T-helper 17 cell (primary cell): Measurements from ENCODE around the gene ZP3. TPM values are rescaled to one million over a fixed set of nuclear protein-coding genes. Genes with fewer than 3 reads are reported as not detected.
"Not testable (repeated sequence)": the region's sequence is repeated elsewhere in the genome, so short reads cannot be mapped to it uniquely, and the experiment has no call there.

Experiments used
- ATAC-seq: fragments of 150-1000 bp; cut with Tn5 transposase; 2 replicates; pipeline ENCODE4 v1.10.0; 2021; ENCODE audit warnings: mild to moderate bottlenecking, moderate library complexity
- DNase-seq, 3 donors: peaks; one replicate each; pipeline versions ENCODE4 v3.0.0 to v3.0.0-alpha.2; 2020 to 2021
- H3K9me3 ChIP-seq: one replicate; pipeline ENCODE4 v1.7.0; 2013; ENCODE audit warnings: low read length, mild to moderate bottlenecking; ENCODE audit not compliant: control insufficient read depth, poor library complexity, severe bottlenecking
- H3K27ac Mint-ChIP-seq: one replicate; pipeline ENCODE4 v1.8.0; 2022; ENCODE audit warnings: mild to moderate bottlenecking, moderate library complexity, mixed read lengths
- H3K27me3 Mint-ChIP-seq: one replicate; pipeline ENCODE4 v1.8.0; 2022; ENCODE audit warnings: mixed read lengths
- H3K36me3 Mint-ChIP-seq: one replicate; pipeline ENCODE4 v1.8.0; 2022; ENCODE audit warnings: low read depth, mixed read lengths
- H3K4me1 Mint-ChIP-seq: one replicate; pipeline ENCODE4 v1.8.0; 2022; ENCODE audit warnings: mild to moderate bottlenecking, mixed read lengths
- H3K4me3 Mint-ChIP-seq: one replicate; pipeline ENCODE4 v1.8.0; 2022; ENCODE audit warnings: mild to moderate bottlenecking, moderate library complexity, mixed read lengths
- total RNA-seq, 4 donors: library from RNA in 2 of 4; stranded (reverse) in 2 of 4; gene quantifications; one replicate each; pipeline ENCODE4 v1.2.3 and lab custom pipeline; 2022 to 2026

The ZP3 gene
- total RNA-seq, 2 donors from 2014 or later = 6.1 to 9.9 TPM

DNA sequence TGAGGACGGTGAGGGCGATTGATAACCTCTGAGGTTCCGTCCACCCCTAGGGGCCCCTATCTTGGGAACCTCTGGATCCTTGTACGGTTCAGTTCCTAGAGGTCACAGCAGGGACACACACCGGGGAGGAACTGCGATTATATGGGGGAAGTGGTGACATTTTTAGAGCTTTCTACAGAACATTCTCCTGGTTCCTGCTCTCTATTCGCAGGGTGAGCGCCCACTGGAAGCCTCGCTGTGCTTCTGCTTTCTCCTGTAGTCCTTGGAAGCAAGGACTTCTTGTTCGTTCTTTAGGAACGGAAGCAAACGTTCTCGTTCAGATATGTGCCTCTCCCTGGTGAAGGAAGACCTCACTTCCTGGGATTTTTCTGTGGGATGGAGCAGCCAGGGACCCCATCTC is 63.2 kb downstream of the ZP3 start:
- not testable (repeated sequence) for H3K4me1 Mint-ChIP-seq, H3K36me3 Mint-ChIP-seq

More for the DNA sequence above, 63.2 kb downstream of the ZP3 start:
- not testable (repeated sequence) for DNase-seq, H3K27ac Mint-ChIP-seq, H3K27me3 Mint-ChIP-seq, H3K4me3 Mint-ChIP-seq, ATAC-seq, H3K9me3 ChIP-seq

Other genes with a start within 250 kb of the ZP3 start
- not detected for gene SRRM3, start 223.1 kb upstream of the ZP3 start, total RNA-seq
- 10 to 100 TPM; 25.8 to 33.2 TPM for gene HSPB1, start 122.3 kb upstream of the ZP3 start, total RNA-seq
- gene YWHAG, start 66.0 kb upstream of the ZP3 start, total RNA-seq = 10 to 100 TPM; 26.0 to 32.7 TPM
- gene SSC4D, start 15.3 kb upstream of the ZP3 start, total RNA-seq = not detected
- 10 to 100 TPM; 23.6 to 26.3 TPM for gene DTX2, start 36.8 kb downstream of the ZP3 start, total RNA-seq
- 1 to 10 TPM; 1.8 to 4.4 TPM for gene UPK3B, start 85.6 kb downstream of the ZP3 start, total RNA-seq
- gene SPDYE16, start 118.3 kb downstream of the ZP3 start, total RNA-seq = under 1 TPM in 1 of 2 donors, not detected in 1; 0.91 TPM
- gene POMZP3, start 202.3 kb downstream of the ZP3 start, total RNA-seq = 10 to 100 TPM; 14.6 to 20.2 TPM